DOHH2 (cell line): ENCODE data around the gene CSTB.

ENCODE experiments used
- EZH2phosphoT487 ChIP-seq: fragments of 200-600 bp; sonication (generic); IDR thresholded peaks from 2 replicates; pipeline ENCODE4 v1.6.1; 2017; ENCODE audit warnings: borderline replicate concordance, mild to moderate bottlenecking, antibody characterized with exemption, low read length, moderate library complexity, mixed read lengths
- TF ChIP-seq, protein P1 (sequence below): fragments of 200-600 bp; sonication (generic); IDR thresholded peaks from one replicate; pipeline ENCODE4 v1.5.1; 2014; ENCODE audit warnings: antibody characterized with exemption, mild to moderate bottlenecking, low read depth, low read length; ENCODE audit not compliant: poor library complexity, severe bottlenecking

- TF ChIP-seq, protein P1, sequence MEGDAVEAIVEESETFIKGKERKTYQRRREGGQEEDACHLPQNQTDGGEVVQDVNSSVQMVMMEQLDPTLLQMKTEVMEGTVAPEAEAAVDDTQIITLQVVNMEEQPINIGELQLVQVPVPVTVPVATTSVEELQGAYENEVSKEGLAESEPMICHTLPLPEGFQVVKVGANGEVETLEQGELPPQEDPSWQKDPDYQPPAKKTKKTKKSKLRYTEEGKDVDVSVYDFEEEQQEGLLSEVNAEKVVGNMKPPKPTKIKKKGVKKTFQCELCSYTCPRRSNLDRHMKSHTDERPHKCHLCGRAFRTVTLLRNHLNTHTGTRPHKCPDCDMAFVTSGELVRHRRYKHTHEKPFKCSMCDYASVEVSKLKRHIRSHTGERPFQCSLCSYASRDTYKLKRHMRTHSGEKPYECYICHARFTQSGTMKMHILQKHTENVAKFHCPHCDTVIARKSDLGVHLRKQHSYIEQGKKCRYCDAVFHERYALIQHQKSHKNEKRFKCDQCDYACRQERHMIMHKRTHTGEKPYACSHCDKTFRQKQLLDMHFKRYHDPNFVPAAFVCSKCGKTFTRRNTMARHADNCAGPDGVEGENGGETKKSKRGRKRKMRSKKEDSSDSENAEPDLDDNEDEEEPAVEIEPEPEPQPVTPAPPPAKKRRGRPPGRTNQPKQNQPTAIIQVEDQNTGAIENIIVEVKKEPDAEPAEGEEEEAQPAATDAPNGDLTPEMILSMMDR = no peak
- no peak for TF ChIP-seq EZH2phosphoT487
These were observed 32.2 kb downstream of the CSTB start for GRCh38 chr21:43743947-43744346.
